ENCODE data around the gene LCN1. TPM values are rescaled to one million over a fixed set of nuclear protein-coding genes. Genes with fewer than 3 reads are reported as not detected.

Gene LCN1
- total RNA-seq, 1 experiment from 2014 or later: not detected

DNA sequence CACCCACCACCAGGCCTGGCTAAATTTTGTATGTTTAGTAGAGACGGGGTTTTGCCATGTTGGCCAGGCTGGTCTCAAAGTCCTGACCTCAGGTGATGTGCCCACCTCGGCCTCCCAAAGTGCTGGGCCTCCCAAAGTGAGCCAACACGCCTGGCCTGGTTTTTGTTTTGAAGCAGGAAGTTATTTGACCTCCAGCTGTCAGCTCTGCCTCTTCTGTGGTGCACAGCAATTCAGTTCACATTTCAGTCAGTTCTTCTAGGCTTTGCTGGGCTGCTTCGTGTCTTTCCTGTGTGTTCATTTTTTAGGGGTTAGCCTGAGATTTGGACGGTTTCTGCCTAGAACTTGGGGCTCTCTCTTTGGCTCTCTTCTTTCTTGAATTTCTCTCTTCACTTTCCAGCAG lies 8.9 kb downstream of the LCN1 start:
- Histone ChIP-seq H4K20me1 (ENCODE audit: low read length) (no peaks in the 10 kb centered on the region), H3K36me3 (ENCODE audit: low read depth, low read length) (no peaks in the 10 kb centered on the region), H3K4me2 (ENCODE audit: low read length) (no peak overlapping the region), H3K4me3 (ENCODE audit: low read length) (no peak overlapping the region), H3K79me2 (ENCODE audit: low read length) (no peaks in the 10 kb centered on the region), H3K9me3 (ENCODE audit: low read length) (no peaks in the 10 kb centered on the region), H3K9me2 (replicated peaks; ENCODE audit: low read length) (no peaks in the 10 kb centered on the region), H3K4me1 (ENCODE audit: insufficient read depth, low read length) (no peaks in the 10 kb centered on the region), H3K27me3 (ENCODE audit: low read length) (no peaks in the 10 kb centered on the region), H2AFZ (ENCODE audit: low read length) (no peak overlapping the region), H3K27ac (ENCODE audit: low read length) (no peak overlapping the region), H3F3A (ENCODE audit: low read length, unreplicated experiment) (no peaks in the 10 kb centered on the region), H3K9ac (ENCODE audit: low read length) (no peak overlapping the region)
- BruUV-seq (replicated peaks): no TSS peak
- ChIA-PET POLR2A (ENCODE audit: unreplicated experiment) (no interaction called here), CTCF (no interaction called here)
- TF ChIP-seq EZH2phosphoT487 (IDR thresholded peaks at IDR 0.05; ENCODE audit: borderline replicate concordance, low read length): no peak
- TF ChIP-seq, protein P1, sequence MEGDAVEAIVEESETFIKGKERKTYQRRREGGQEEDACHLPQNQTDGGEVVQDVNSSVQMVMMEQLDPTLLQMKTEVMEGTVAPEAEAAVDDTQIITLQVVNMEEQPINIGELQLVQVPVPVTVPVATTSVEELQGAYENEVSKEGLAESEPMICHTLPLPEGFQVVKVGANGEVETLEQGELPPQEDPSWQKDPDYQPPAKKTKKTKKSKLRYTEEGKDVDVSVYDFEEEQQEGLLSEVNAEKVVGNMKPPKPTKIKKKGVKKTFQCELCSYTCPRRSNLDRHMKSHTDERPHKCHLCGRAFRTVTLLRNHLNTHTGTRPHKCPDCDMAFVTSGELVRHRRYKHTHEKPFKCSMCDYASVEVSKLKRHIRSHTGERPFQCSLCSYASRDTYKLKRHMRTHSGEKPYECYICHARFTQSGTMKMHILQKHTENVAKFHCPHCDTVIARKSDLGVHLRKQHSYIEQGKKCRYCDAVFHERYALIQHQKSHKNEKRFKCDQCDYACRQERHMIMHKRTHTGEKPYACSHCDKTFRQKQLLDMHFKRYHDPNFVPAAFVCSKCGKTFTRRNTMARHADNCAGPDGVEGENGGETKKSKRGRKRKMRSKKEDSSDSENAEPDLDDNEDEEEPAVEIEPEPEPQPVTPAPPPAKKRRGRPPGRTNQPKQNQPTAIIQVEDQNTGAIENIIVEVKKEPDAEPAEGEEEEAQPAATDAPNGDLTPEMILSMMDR (conservative IDR thresholded peaks at IDR 0.05; ENCODE audit: low read depth, low read length): no peak
- TF ChIP-seq EZH2 (IDR thresholded peaks at IDR 0.05; ENCODE audit: low read length, unreplicated experiment): no peak
- DNase-seq: no peak
- intact Hi-C loops (cut with micrococcal nuclease): no loop called here
- ATAC-seq: no peak

DNA sequence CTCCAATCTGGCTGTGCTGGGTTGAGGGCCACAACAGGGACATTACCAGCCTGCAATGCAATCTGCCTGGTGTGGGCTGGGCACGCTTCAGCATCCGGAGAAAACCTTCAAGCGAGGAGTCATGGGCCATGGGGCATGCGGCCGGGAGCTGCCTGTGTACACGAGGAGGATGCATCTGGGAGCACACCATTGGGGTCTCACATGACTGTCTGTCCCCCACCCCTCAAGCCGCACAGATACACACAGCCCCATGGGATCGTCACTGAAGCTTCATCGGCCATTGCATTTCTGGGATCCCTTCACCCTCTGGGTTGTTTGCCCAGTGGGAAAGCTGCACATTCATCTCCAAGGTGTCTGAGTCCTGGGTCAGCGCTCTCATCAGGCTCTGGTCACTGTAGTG lies 9.9 kb downstream of the LCN1 start:
- intact Hi-C loops (cut with micrococcal nuclease): no loop called here
- Histone ChIP-seq H3K4me3 (ENCODE audit: low read length) (no peak overlapping the region), H3K9me3 (ENCODE audit: low read length) (no peaks in the 10 kb centered on the region), H3K4me2 (ENCODE audit: low read length) (no peak overlapping the region), H3K27ac (ENCODE audit: low read length) (no peak overlapping the region), H4K20me1 (ENCODE audit: low read length) (no peaks in the 10 kb centered on the region), H3K9me2 (replicated peaks; ENCODE audit: low read length) (no peaks in the 10 kb centered on the region), H3F3A (ENCODE audit: low read length, unreplicated experiment) (no peaks in the 10 kb centered on the region), H3K27me3 (ENCODE audit: low read length) (no peaks in the 10 kb centered on the region), H3K4me1 (ENCODE audit: insufficient read depth, low read length) (no peaks in the 10 kb centered on the region), H3K79me2 (ENCODE audit: low read length) (no peaks in the 10 kb centered on the region), H3K36me3 (ENCODE audit: low read depth, low read length) (no peaks in the 10 kb centered on the region), H3K9ac (ENCODE audit: low read length) (no peak overlapping the region), H2AFZ (ENCODE audit: low read length) (no peak overlapping the region)
- no TSS peak for BruUV-seq (replicated peaks)
- ATAC-seq (no peak), DNase-seq (no peak)
- ChIA-PET POLR2A (ENCODE audit: unreplicated experiment) (no interaction called here), CTCF (no interaction called here)
- TF ChIP-seq EZH2phosphoT487 (IDR thresholded peaks at IDR 0.05; ENCODE audit: borderline replicate concordance, low read length): no peak

DNA sequence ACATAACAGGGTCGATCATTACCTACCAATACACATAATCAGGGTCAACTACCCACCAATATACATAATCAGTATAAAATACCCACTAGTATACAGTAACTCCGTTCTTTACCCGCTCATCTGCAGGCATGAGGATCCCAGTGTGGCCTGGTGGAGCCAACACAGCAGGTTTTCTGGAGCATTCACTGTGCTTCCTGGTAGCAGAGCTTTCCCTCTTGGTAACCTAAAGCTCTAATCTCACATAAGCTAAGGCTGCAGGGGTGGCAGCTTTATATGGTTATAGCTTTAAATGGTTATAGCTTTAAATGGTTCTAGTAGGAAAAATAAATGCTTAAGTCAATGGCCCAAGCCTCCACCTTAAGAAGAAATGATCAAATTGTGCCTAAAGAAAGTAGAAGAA lies 11.9 kb downstream of the LCN1 start:
- ATAC-seq (no peak; the same call in 1 of the 2 replicates), DNase-seq (no peak)
- Histone ChIP-seq H4K20me1 (ENCODE audit: low read length) (no peaks in the 10 kb centered on the region), H3K36me3 (ENCODE audit: low read depth, low read length) (no peaks in the 10 kb centered on the region), H3K9ac (ENCODE audit: low read length) (no peak overlapping the region), H3K4me2 (ENCODE audit: low read length) (no peak overlapping the region), H3F3A (ENCODE audit: low read length, unreplicated experiment) (no peaks in the 10 kb centered on the region), H3K9me3 (ENCODE audit: low read length) (no peaks in the 10 kb centered on the region), H3K79me2 (ENCODE audit: low read length) (no peaks in the 10 kb centered on the region), H3K4me3 (ENCODE audit: low read length) (no peak overlapping the region), H3K27me3 (ENCODE audit: low read length) (peaks cover 6% of the 10 kb centered on the region), H2AFZ (ENCODE audit: low read length) (no peak overlapping the region), H3K4me1 (ENCODE audit: insufficient read depth, low read length) (no peaks in the 10 kb centered on the region), H3K27ac (ENCODE audit: low read length) (no peak overlapping the region), H3K9me2 (replicated peaks; ENCODE audit: low read length) (no peaks in the 10 kb centered on the region)
- TF ChIP-seq, protein P1 (conservative IDR thresholded peaks at IDR 0.05; ENCODE audit: low read depth, low read length): no peak
- TF ChIP-seq EZH2 (IDR thresholded peaks at IDR 0.05; ENCODE audit: low read length, unreplicated experiment) (no peak), EZH2phosphoT487 (IDR thresholded peaks at IDR 0.05; ENCODE audit: borderline replicate concordance, low read length) (no peak)
- POLR2A ChIA-PET (ENCODE audit: unreplicated experiment): no interaction called here
- CTCF ChIA-PET: no interaction called here
- intact Hi-C loops (cut with micrococcal nuclease): no loop called here
- no TSS peak for BruUV-seq (replicated peaks)

All from PC-3 (cell line).